CD4-positive, alpha-beta T cell treated with Interferon gamma for 1 hour (primary cell): ENCODE data around the gene ISLR.

ENCODE experiments used
- DNase-seq: peaks from one replicate; pipeline ENCODE4 v3.0.0-alpha.2; 2020

ISLR gene, protein sequence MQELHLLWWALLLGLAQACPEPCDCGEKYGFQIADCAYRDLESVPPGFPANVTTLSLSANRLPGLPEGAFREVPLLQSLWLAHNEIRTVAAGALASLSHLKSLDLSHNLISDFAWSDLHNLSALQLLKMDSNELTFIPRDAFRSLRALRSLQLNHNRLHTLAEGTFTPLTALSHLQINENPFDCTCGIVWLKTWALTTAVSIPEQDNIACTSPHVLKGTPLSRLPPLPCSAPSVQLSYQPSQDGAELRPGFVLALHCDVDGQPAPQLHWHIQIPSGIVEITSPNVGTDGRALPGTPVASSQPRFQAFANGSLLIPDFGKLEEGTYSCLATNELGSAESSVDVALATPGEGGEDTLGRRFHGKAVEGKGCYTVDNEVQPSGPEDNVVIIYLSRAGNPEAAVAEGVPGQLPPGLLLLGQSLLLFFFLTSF

DNA sequence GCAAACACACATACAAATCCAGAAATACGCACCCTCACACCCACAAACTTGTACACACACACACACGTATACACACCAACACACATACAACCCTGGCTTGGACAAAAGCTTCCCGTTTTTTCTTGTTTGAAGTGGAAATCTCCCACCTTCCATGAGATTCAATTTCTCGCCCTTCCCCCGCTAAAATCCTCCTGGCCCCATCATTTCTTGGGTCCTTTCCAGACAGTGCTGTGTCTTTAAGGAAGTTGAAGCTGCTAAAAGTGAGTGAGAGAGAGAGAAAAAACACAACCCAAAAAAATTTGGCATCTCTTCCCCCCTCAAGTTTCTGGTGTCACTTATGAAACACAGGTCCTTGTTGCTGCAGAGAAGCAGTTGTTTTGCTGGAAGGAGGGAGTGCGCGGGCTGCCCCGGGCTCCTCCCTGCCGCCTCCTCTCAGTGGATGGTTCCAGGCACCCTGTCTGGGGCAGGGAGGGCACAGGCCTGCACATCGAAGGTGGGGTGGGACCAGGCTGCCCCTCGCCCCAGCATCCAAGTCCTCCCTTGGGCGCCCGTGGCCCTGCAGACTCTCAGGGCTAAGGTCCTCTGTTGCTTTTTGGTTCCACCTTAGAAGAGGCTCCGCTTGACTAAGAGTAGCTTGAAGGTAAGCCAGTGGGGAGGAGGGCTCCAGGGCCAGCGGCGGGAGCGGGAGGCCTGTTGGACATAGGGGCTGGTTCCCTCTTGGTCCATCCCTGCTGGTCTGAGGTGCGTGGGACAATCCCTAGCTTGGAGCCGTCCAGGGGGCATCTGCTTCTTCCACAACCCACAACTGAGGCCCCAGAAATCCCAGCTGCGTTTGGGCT, at the start of gene ISLR:
Gene ISLR (plus strand): TSS at position 331 of the 839 bp plus-strand sequence. CDS start 1,149 bp downstream, outside the sequence.
- no peak for DNase-seq

DNA sequence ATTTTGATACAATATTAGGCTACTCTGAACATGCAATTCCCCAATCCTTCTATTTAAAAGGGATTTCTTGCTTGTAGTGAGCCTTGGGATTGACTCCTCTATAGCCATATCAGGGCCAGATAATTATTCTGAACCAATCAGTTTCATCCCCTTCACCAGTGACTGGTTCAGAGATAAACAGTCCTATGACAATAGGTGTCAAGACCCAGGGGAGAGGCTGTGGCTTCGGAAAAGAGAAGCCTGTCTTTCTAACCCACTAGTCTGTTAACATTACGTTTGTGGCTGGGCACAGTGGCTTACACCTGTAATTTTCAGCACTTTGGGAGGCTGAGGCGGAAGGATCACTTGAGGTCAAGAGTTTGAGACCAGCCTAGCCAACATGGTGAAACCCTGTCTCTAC, 49.3 kb upstream of the ISLR start:
- DNase-seq: no peak

DNA sequence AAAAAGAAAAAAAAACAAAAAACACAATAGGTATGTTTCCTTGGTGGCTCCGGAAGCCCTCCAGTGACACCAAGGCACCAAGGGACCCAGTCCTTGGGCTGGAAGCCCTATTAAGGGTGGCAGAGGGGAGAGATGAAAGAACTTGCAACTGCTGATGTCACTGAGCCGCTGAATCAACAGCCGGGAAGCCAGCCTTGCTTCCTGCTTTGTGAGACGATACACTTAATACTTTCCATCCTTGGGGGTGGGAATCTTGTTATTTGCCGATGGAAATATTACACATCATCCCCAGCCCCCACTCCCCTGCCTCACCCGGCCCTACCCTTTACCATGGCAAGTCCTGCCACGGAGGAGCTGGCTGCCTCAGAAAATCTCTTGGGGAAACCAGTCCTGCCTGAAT, 48.8 kb upstream of the ISLR start:
- no peak for DNase-seq

DNA sequence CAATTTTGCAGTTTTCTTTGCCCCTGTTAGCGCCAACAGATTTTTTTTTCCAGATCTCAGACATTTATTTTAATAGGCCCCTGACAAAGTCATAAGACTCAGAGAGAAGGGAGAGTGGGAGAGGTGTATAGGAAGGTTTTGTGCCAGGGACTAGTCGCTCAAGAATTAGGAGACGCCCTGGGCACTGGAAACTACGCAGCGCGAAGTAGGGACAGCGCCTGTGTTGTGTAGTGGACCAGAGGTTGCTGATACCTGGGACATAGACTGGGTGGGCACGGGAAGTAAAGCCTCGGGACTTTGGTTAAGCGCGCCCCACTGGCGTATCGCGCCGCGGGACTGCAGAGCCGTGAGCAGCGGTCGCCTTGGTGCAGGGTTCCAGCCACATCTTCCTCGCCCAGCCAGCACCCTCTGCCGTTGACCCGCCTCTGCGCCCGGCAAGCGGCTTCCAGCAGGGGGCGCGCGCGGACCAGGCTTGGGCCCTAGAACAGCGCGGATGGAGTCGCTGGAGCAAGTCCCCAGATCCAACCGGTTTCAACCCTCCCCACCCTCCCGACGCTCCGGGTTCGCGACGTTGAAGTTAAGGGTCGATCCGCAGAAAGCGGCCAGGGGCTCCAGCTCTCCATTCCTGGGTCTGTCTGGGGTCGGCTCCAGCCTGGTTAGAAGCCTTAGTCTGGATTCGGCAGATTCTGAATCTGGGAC, 46.1 kb upstream of the ISLR start:
- peak; percentile 71 for DNase-seq

DNA sequence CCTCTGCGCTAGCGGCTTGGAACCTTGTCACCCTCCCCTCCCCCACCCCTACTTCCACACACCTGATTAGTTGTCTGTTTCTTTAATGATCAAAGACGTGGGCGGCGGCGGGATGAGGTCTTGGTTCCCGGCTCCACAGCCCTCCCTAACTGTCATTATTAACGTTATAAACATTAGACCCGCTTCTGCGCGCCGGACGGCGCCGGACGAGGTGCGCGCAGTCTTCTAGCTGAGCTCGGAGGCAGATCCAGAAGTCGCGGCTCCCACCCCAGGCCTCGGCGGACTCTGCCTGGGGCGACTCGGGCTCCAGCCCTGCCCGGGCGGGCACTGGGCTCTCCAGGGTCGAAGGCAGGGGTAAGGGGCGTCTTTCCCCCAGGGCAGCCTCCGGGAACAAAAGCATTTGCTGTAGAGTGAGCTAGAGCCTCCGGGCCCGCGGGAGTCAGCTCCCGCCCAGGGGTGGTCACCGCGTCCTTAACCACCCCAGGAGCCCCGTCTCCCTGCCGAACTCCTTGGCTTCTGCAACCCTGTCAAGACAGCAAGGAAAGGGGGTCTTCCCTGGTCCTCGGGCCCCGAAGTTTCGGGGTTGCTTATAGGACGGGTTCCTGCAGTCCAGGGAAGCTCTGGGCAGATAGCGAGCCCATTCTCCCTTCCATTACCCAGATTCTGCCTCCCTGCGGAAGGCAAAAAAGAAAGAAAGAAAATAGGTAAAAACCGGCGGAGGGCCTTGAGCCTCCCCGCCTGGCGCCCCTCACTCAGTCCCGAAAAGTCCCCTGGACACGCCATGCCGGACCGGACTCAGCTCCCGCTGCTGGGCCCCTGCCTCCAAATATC, 45.3 kb upstream of the ISLR start:
- no peak for DNase-seq

DNA sequence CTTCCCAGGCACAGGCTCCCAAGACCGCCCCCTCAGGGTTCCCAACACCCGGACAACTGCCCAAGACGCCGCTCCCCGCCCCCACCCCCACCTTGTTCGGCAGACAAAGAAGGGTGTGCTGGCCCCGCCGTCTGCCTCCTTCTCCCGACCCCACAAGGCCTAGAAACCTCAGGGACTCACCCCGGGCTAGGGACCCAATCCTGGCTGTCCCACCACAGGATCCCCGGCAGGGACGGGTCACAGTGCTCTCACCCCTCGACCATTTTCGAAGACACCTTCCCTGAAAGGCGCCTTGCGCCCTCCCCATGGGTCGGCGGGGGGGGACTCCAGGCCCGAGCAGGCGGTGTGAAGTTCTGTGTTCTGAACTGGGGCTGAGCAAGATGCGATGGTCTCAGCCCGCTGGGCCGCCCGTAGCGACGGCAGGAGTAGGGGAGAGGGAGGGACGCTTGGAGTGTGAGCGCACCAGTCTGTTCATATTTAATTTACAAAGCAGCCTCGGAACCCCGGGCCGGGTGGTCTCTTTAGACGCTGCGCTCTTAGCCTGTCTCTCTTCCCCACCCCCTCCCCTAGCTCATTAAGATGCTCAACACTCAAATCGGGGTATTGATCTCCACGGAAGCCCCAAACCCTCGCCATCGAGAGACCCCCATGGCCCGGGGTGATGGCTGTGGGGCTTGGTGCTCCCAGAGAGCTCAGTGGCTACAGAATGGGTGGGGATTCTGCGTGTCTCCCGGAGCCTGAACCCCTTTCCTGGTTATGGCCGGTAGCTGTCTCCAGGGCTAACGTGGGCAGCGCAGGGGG, 44.5 kb upstream of the ISLR start:
- DNase-seq: no peak

DNA sequence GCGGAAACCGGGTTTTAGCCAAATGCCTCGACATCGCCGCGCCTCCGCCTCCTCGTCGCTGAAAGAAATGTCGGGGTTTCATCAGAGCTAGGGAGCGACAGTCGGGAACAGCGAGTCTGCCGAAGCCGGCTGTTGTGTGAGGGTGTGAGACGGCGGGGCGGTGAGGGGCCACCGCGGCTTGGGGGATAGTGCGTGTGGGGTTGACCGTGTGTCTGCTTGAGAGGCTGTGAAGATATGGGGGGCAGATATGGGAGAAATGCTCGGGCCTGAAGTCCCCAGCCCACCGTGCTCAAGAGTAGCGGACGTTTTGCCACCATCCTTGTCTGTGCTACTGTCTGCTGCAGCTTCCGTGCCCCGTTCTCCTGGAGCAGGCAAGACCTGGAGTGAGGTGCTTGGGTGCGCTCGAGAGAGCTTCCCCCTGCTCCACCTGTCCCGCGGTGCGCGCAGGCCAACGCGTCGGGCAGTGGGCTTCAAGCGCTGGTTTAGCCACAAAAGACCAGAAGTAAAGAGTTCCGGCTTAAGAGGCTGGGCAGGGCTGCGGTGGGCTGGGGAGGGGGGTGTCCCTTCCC, 43.8 kb upstream of the ISLR start:
- DNase-seq: no peak

DNA sequence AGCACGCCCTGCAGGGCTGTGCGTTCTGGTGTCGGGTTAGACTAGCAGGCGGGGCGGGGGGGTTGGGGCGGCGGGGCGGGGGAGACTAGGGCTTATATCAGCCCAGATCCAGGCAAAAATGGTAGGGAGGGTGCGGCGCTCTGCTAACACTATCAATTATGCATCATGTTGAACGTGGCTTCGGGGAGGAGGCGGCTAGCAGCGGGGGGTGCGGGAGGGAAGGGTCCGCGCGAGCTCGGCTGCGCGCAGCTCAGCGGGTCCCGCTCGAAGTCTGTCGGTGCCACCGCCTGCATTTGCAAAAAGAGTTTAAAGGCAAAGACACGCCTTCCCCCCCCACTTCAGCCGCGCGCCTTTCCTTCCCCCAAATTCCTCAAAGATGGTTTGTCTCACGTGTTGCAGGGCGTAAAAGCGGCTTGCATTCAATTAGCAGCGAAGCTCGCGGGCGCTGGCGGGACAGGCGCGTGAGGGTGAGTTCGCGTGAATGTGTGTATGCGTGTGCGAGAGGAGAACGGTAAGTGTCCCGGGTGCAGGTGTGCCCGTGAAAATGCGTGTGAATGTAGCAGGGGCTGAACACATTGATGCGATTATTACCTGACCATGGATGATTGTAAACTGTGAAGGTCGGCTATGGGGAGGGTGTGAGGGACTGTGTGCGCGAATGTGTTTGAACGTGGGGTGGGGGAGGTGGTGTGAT, 43.2 kb upstream of the ISLR start, which contains the start of gene ISLR2:
Gene ISLR2 (plus strand): TSS at position 432 of the 694 bp plus-strand sequence. CDS start 2,169 bp downstream, outside the sequence.
- DNase-seq: no peak

DNA sequence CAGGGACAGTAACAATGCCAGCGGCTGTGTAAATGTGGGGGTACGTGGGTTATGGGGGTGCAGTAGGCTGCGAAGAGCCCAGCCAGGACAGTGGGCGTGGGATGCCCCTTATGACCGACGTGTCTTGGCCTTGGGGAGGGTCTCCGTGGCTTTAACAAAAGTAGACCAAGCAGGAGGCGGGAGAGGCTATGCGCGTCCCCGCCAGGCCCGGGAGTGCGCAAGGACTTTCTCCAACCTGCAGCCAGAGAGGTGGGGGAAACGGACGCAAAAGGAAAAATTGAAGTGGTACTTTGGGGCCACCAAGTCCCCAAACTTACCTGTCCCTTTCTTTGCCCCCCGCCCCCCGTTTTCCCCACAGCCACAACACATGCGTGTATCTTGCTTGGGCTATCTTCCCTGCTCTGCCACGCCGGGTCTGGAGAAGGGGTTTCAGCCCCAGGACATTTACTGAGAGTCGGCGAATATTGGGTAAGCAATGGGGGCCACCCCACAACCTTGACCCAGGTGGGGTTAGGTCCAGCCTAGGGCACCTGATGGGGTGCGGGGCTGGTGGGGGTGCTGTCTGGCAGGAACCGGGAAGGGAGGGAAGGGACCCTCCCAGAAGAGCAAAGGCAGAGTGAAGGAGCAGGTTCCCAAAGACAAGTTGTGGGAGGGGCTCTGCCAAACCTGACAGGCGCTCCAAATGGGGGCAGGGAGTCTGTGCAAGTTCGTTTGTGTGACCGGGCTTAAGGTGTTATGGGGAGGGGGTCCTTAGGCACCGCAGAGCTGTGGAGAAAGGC, 42.5 kb upstream of the ISLR start:
- no peak for DNase-seq

DNA sequence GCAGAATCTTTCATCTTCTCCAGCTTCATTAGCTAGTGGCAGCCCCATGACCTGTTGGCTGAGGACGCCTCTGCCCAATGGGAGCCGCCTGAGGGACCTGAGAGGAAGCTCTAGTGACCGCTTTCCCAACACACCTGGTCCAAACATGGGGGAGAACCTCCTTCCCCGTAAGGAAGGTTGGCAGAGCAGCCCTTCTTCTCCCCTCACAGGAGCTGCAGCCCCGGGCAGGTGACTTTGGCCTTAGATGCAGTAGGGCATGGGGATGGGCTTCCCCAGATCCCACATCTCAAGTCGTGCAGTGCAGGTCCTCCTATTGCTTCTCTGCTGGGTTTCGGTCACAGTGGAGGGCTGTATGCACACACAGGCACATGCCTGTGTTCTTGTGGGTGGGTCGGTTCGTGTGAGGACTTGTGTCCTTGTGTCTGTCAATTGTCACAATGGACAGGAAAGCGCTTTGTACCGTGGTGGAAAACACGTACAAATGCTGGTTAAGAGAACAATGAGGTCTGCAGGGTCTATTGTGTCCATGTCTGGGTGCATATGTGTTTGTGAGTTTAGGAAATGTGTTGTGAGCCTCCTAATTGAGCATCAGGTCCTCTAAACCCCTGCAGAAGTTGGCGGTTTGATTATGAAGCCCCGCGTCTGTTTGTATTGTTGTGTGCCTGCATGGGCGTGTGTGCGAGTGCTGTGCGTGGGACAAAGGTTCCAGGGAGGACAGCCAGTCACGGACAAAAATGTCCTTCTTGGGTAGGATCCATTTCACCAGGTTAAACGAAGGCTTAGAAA, 41.7 kb upstream of the ISLR start:
- no peak for DNase-seq

DNA sequence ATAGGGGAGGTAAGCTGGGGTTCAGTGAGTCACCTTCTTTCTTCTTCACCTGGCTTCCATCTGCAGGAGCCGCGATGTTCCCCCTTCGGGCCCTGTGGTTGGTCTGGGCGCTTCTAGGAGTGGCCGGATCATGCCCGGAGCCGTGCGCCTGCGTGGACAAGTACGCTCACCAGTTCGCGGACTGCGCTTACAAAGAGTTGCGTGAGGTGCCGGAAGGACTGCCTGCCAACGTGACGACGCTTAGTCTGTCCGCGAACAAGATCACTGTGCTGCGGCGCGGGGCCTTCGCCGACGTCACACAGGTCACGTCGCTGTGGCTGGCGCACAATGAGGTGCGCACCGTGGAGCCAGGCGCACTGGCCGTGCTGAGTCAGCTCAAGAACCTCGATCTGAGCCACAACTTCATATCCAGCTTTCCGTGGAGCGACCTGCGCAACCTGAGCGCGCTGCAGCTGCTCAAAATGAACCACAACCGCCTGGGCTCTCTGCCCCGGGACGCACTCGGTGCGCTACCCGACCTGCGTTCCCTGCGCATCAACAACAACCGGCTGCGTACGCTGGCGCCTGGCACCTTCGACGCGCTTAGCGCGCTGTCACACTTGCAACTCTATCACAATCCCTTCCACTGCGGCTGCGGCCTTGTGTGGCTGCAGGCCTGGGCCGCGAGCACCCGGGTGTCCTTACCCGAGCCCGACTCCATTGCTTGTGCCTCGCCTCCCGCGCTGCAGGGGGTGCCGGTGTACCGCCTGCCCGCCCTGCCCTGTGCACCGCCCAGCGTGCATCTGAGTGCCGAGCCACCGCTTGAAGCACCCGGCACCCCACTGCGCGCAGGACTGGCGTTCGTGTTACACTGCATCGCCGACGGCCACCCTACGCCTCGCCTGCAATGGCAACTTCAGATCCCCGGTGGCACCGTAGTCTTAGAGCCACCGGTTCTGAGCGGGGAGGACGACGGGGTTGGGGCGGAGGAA, 40.5 kb upstream of the ISLR start:
- no peak for DNase-seq

DNA sequence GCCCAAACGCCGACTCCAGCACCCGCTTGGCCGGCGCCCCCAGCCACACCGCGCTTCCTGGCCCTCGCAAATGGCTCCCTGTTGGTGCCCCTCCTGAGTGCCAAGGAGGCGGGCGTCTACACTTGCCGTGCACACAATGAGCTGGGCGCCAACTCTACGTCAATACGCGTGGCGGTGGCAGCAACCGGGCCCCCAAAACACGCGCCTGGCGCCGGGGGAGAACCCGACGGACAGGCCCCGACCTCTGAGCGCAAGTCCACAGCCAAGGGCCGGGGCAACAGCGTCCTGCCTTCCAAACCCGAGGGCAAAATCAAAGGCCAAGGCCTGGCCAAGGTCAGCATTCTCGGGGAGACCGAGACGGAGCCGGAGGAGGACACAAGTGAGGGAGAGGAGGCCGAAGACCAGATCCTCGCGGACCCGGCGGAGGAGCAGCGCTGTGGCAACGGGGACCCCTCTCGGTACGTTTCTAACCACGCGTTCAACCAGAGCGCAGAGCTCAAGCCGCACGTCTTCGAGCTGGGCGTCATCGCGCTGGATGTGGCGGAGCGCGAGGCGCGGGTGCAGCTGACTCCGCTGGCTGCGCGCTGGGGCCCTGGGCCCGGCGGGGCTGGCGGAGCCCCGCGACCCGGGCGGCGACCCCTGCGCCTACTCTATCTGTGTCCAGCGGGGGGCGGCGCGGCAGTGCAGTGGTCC, 39.7 kb upstream of the ISLR start:
- DNase-seq: no peak

DNA sequence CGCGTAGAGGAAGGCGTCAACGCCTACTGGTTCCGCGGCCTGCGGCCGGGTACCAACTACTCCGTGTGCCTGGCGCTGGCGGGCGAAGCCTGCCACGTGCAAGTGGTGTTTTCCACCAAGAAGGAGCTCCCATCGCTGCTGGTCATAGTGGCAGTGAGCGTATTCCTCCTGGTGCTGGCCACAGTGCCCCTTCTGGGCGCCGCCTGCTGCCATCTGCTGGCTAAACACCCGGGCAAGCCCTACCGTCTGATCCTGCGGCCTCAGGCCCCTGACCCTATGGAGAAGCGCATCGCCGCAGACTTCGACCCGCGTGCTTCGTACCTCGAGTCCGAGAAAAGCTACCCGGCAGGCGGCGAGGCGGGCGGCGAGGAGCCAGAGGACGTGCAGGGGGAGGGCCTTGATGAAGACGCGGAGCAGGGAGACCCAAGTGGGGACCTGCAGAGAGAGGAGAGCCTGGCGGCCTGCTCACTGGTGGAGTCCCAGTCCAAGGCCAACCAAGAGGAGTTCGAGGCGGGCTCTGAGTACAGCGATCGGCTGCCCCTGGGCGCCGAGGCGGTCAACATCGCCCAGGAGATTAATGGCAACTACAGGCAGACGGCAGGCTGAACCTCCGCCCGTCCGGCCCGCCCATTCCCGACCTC, 39.0 kb upstream of the ISLR start:
- no peak for DNase-seq

DNA sequence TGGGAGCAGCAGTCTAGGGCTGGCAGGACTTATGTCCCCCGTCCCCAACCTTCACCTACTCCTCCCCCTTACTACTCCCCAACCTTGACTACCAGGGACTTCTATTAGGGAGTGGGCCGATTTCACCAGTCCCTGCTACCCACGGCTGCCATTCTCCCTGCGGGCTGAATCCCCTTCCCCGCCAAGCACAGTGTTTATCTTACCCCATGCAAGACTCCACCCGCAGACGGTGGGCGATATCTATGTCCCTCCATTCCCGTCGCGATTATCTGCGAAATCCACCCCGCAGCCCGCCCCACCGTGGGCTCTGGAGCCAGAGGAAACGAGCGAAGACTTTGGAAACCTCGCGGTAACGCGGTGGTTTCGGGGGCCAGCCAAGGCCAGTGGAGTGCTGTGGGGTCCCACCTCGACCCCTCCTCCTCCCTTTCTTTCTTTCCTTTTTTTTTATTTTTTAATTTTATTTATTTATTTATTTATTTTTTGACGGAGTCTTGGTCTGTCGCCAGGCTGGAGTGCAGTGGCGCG, 38.4 kb upstream of the ISLR start:
- no peak for DNase-seq

DNA sequence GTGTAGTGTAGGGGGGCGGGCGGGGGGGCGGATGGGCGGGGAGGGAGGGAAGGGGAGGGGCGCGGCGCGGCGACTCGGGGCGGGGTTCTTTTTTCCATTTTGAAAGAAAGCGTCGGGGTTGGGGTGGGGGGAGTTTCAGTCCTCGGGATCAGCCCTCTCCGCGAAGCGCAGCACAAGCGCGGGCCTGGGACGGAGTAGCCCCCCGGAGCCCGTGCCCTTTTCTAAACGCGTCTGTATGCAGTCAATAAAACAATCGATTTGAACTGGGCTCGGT, 37.0 kb upstream of the ISLR start:
- DNase-seq: no peak

DNA sequence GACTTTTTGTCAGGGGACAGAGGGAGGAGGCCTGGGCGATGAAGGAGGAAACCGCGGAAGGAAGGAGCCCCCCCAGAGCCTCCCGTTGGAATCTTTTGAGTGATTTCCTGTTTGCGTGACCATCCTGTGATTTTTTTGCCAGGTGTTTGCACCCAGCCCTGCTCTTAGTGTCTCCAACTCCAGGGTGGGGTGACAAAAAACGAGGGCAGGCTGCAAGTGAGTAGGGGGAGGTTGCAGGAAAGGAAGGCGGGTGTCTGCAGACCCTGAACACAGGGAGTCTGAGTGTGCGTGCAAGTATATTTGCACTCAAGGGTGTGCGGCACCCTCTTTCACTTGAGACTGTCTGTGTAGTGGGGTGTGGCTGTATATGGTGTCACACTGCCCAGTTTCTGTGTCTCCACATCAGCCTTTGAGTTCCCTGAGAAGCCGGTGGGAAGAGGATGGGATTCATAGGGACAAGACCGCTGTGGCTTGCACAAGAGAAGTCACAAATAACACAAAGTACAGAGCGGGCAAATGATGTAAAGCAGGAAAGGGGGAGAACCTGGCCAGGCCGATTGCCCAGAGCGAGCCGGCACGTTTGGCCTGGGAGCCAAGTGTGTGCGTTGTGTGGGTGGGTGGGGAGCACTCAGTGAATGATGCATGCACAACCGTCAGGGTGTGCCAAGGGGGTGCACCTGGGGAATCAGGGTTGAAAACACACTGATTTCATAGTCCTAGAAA, 36.5 kb upstream of the ISLR start:
- DNase-seq: no peak
